UCSD-AML1 (cell line): ENCODE results near the gene ERICH6.

Experiments used
- DNase-seq: peaks from one replicate; lab custom pipeline; 2025; ENCODE audit not compliant: unreplicated experiment; lab: John Stamatoyannopoulos, UW

ERICH6 gene

GRCh38 chr3:150703756-150704344 is at the start of gene ERICH6:
ERICH6 (minus strand) TSS chr3:150703920; CDS start chr3:150703898, 22 bp downstream.
- DNase-seq = peak; percentile 85

DNA sequence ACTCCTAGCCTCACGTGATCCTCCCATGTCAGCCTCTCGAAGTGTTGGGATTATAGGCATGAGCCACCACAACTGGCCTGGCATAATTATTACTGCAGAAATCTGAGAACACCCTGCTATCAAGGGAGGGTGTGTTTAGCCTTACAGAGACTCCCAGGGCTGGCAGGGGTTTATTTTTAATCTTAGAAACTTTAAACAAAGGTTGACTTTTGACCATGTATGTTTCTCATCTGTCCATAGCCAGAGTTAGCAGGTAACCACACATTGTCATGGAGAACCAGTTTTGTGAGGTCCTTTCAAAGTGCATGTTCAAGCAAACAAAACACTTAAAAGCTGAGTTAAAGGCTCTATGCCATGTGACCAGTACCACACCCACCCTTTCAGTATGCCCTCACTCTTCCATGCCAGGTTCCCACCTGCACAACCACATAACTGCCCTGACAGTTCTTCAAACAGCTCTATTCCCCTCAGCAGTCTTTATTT is 48.1 kb upstream of the ERICH6 start:
- DNase-seq = no peak

GRCh38 chr3:150749255-150749654 is 45.5 kb upstream of the ERICH6 start:
- no peak for DNase-seq

DNA sequence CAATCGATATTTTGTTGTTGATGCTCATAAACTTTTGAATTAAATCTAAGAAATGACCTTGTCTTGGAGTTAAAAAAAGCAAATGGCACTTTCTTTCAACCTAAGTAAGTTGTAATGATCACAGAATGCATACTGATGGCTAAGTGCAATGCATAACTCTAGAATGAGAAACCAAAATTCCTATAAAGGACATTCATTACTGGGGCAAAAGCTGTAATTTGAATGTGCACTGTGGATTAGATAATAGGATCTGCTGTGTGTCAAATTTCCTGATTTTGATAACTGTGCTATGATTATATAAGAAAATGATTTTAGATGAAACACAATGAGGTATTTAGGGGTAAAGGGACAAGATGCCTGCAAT is 44.9 kb upstream of the ERICH6 start:
- DNase-seq = no peak

DNA sequence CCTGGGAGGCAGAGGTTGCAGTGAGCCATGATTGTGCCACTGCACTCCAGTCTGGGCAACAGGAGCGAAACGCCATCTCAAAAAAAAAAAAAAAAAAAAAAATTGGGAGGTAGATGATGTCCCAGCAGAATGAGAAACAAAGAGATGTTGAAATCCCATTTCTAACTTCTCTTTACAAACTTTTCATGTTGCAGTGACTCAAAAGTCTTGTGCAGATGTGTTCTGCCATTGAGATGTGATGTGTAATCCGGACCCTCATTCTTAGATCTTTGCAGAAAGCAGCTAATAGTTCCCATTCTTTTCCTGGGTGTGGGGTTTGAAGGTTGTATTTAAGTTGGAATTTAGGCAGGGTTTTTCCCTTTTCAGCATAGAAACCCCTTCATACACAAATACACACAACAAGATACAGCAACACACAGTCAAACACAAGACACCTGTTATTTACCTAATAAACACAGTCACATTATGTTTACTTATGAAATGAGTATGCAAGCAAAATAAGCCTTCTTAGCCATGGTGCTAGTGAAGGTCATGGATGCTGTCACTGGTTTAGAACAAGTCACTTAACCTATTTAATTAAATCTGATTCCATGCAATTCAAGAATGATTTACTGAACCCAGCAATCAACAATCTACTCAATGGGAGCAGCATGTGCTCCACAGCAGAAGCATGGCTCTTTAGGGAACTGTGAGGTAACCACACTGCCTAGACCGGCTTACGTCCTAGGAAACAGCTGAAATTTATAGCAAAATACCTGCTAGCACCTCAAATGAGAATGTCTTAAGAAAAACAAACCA is 44.4 kb upstream of the ERICH6 start:
- no peak for DNase-seq

GRCh38 chr3:150746791-150747590 is 43.3 kb upstream of the ERICH6 start:
- no peak for DNase-seq

DNA sequence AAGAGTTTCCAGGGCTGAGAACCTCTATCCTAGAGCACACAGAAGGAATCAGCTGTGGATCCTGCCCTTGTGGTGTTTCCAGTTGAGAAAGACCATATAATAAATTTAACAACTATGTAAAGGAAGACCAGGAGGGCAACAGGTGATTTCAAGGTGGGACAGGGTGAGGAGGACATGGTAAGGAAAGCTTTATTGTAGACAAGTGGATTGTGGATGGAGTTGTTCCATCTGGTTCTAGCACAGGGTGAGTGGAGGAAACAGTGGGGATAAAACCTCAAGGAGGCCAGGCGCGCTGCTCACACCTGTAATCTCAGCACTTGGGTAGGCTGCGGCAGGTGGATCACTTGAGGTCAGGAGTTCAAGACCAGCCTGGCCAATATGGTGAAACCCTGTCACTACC is 42.1 kb upstream of the ERICH6 start:
- DNase-seq = no peak

DNA sequence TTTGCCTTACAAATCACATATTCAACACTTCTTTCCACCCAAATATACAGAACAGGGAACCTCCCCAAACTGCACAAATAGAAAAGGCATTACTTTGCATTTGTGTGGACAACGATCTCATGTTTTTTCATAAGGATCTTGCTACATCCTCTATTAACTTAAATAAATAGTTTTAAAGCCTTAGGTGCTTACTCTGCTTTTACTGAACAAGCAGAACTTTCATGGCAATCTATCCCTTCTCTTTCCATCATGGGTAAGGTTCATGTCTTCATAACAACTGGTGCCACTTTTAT is 41.1 kb upstream of the ERICH6 start:
- no peak for DNase-seq

GRCh38 chr3:150744041-150744918 is 40.6 kb upstream of the ERICH6 start:
- no peak for DNase-seq

GRCh38 chr3:150743508-150743907 is 39.8 kb upstream of the ERICH6 start:
- DNase-seq = no peak

- DNase-seq = no peak
Observed at GRCh38 chr3:150742679-150743078, 39.0 kb upstream of the ERICH6 start.

DNA sequence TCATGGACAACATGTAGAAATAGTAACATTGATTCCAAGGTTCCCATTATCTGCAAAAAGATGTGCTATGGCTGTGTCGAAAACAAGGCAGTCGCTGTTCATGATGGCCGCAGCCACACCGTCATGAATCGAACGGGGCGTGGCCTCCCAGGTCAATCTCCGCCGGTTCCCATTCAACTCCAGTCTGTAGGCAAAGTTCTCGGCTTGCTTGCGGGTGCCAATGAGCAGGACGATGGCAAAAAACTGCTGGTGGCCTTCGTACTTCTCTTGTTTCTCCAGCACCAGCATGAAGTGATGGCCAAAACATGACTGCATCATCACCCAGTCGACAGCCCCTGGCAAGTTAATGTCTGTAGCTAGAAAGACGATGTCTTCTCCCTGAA is 38.4 kb upstream of the ERICH6 start:
- no peak for DNase-seq

DNA sequence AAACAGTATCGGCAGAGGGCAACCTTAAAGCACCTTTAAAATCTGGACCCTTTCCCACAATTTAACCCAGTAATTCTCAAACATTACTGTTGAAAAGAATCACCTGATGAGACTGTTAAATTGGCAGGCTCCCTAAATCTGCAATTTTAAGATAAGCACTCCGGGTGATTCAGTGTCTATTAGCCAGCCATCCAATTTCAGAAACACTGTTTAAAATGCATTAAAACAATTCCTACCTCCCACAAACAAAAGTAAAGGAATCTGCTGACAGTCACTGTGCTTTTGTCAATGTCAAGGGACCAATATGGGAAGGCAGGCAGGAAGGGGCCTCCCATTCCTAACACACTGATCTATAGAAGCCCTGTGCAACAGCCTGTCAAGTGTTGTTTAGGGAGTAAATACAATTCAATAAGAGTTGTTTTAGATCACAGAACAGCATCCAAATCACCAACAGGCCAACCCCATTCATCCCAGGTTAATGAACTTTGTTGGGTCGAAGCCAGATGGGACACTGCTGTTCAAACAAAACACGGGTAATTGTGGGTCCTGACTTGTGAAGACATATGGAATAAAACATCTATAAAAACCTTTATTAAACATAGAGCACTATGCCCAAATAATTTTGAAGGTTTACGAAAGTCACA is 37.9 kb upstream of the ERICH6 start:
- DNase-seq = no peak

GRCh38 chr3:150740733-150741496 is 37.2 kb upstream of the ERICH6 start:
- no peak for DNase-seq

- no peak for DNase-seq
Observed at GRCh38 chr3:150739877-150740645, 36.3 kb upstream of the ERICH6 start.

- DNase-seq = no peak
Observed at GRCh38 chr3:150739200-150739863, 35.6 kb upstream of the ERICH6 start.

GRCh38 chr3:150738688-150739087 is 35.0 kb upstream of the ERICH6 start:
- no peak for DNase-seq

- no peak for DNase-seq
Observed at GRCh38 chr3:150737874-150738679, 34.4 kb upstream of the ERICH6 start.
